Kidney (tissue), 14 donors: ENCODE results near the gene ZNF382. TPM values are rescaled to one million over a fixed set of nuclear protein-coding genes. Genes with fewer than 3 reads are reported as not detected.

Experiments
- DNase-seq, 5 donors: peaks; one replicate each; pipeline ENCODE4 v3.0.0-alpha.2; 2013 to 2020
- FAIRE-seq: peaks from 2 replicates; lab custom pipeline; 2012; peaks lifted over from hg19 to GRCh38; lab: Jason Lieb, UNC
- H3K27ac ChIP-seq, 2 donors: one replicate each; pipeline ENCODE4 v1.7.0; 2013; ENCODE audit warnings: low read depth in 2 of 2, low read length in 2 of 2, inconsistent platforms in 1 of 2
- H3K27me3 ChIP-seq: one replicate; pipeline ENCODE4 v1.7.1; 2013; ENCODE audit warnings: low read length, inconsistent platforms; ENCODE audit not compliant: control insufficient read depth, insufficient read depth
- H3K36me3 ChIP-seq, 3 donors: one replicate each; pipeline versions ENCODE4 v1.7.0 to v1.7.1; 2013; ENCODE audit warnings: low read length in 3 of 3, control low read depth in 1 of 3, inconsistent platforms in 1 of 3; ENCODE audit not compliant: insufficient read depth in 3 of 3, control insufficient read depth in 2 of 3
- H3K4me1 ChIP-seq, 3 donors: one replicate each; pipeline versions ENCODE4 v1.7.0 to v1.7.1; 2013; ENCODE audit warnings: low read length in 3 of 3, inconsistent platforms in 1 of 3, low read depth in 1 of 3; ENCODE audit not compliant: control insufficient read depth in 2 of 3, insufficient read depth in 2 of 3
- H3K4me3 ChIP-seq, 3 donors: one replicate each; pipeline versions ENCODE4 v1.7.0 to v1.8.1; 2013; ENCODE audit warnings: low read length in 3 of 3, control low read depth in 1 of 3, inconsistent platforms in 1 of 3
- H3K9ac ChIP-seq, 3 donors: one replicate each; pipeline versions ENCODE4 v1.7.0 to v1.7.1; 2013; ENCODE audit warnings: low read length in 3 of 3, control low read depth in 1 of 3, inconsistent platforms in 1 of 3
- H3K9me3 ChIP-seq, 3 donors: one replicate each; pipeline versions ENCODE4 v1.7.0 to v1.7.1; 2013; ENCODE audit warnings: low read length in 3 of 3, control low read depth in 1 of 3, inconsistent platforms in 1 of 3; ENCODE audit not compliant: control insufficient read depth in 2 of 3, insufficient read depth in 1 of 3
- intact Hi-C: fragments of 100-400 bp; cut with DNase I; formaldehyde crosslinking; loops from one replicate; pipeline ENCODE4 v1.11.1; 2022
- polyA plus RNA-seq: library from polyadenylated mRNA; stranded (reverse); fragments of 350-450 nt; fragmentation: Illumina TruSeq; extraction: RNeasy Lipid Tissue Mini Kit (QIAGEN cat#74804); gene quantifications from one replicate; pipeline ENCODE4 v1.2.3, GENCODE V29; 2014; ENCODE audit warnings: low read depth, low replicate concordance; ENCODE audit not compliant: insufficient read depth
- total RNA-seq: library from RNA; stranded (reverse); fragmentation: NEBNext Ultra II Directional; extraction: Animal tissue kit (Norgen Biotek cat#: 25700); gene quantifications from one replicate; pipeline ENCODE4 v1.2.1, GENCODE V29; 2021
- TF ChIP-seq, protein P1 (sequence below): IDR thresholded peaks from 3 replicates; pipeline ENCODE4 v1.5.1; 2012; ENCODE audit warnings: mild to moderate bottlenecking, moderate library complexity, borderline replicate concordance; ENCODE audit not compliant: insufficient read depth; ENCODE audit errors: extremely low read depth
- donor health status: control.
- donor health status: control.
- donor health status: control.
- donor health status: control.
- donor health status: control.
- donor health status: DM: yes; HTN: yes; CAD: no.
- donor health status: Normal renal cell carcinoma (clear cell type).

The ZNF382 gene
- total and polyA plus RNA-seq, 2 donors from 2014 or later, result 1.8 to 11.0 TPM

- DNase-seq, result peak; percentile 94 to 98 (median 96)
- H3K9me3 ChIP-seq, result peaks cover 0 to 1% (median 0%) of the 10 kb centered on the region in 3 donors
Measured at GRCh38 chr19:36573020-36573894, 31.9 kb upstream of the ZNF382 start, which contains the start of gene ZNF529. ZNF529 (minus strand) TSS chr19:36573292; CDS start chr19:36572346, 946 bp downstream.

GRCh38 chr19:36573895-36574720 is 31.0 kb upstream of the ZNF382 start:
- intact Hi-C loops, result no loop called here
- TF ChIP-seq, protein P1, sequence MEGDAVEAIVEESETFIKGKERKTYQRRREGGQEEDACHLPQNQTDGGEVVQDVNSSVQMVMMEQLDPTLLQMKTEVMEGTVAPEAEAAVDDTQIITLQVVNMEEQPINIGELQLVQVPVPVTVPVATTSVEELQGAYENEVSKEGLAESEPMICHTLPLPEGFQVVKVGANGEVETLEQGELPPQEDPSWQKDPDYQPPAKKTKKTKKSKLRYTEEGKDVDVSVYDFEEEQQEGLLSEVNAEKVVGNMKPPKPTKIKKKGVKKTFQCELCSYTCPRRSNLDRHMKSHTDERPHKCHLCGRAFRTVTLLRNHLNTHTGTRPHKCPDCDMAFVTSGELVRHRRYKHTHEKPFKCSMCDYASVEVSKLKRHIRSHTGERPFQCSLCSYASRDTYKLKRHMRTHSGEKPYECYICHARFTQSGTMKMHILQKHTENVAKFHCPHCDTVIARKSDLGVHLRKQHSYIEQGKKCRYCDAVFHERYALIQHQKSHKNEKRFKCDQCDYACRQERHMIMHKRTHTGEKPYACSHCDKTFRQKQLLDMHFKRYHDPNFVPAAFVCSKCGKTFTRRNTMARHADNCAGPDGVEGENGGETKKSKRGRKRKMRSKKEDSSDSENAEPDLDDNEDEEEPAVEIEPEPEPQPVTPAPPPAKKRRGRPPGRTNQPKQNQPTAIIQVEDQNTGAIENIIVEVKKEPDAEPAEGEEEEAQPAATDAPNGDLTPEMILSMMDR, result no peak
- Histone ChIP-seq H3K4me3 (peak overlapping the region; percentile 94 to 100 (median 96)), H3K27me3 (no peaks in the 10 kb centered on the region), H3K27ac (peak overlapping the region; percentile 76 to 94), H3K4me1 (peaks cover 0 to 5% (median 4%) of the 10 kb centered on the region in 3 donors), H3K36me3 (peaks cover 6 to 7% (median 6%) of the 10 kb centered on the region in 3 donors), H3K9me3 (peaks cover 0 to 1% (median 0%) of the 10 kb centered on the region in 3 donors), H3K9ac (peak overlapping the region; percentile 76 to 97 (median 89))
- FAIRE-seq, result no peak
- peak in 4 of 5 donors; percentile 23 to 62 (median 46) for DNase-seq

More at GRCh38 chr19:36573020-36573894, 31.9 kb upstream of the ZNF382 start, which contains the start of gene ZNF529:
- Histone ChIP-seq H3K27me3 (no peaks in the 10 kb centered on the region), H3K4me1 (peaks cover 0 to 5% (median 4%) of the 10 kb centered on the region in 3 donors), H3K27ac (peak within 1 kb of the TSS; percentile 76 to 94), H3K9ac (peak within 1 kb of the TSS; percentile 87 to 97 (median 89)), H3K36me3 (peaks cover 5 to 7% (median 6%) of the 10 kb centered on the region in 3 donors), H3K4me3 (peak within 1 kb of the TSS; percentile 94 to 100 (median 96))
- TF ChIP-seq, protein P1, result no peak
- no peak for FAIRE-seq
- intact Hi-C loops, result no loop called here

DNA sequence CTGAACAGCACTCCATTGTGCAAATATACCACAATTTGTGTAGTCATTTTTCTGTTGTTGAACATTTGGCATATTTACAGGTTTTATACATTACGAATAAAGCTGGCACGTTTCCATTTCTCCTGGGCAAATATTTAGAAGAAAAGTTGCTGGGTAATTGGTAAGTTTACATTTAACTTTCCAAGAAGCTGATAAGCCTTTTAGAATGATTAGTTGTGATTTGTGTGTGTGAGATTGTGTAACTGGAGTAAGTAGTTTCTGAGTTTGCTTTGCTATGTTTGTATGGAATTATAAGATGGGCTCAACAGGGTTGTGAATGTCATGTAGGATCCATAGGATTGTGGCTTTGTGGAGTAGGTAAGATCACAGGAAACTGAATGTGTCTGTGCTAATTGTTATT is 30.4 kb upstream of the ZNF382 start:
- intact Hi-C loops, result no loop called here
- FAIRE-seq (no peak), DNase-seq (peak in 1 of 5 donors; percentile 3)
- TF ChIP-seq, protein P1, result no peak
- H3K27ac ChIP-seq, result no peak overlapping the region
- H3K27me3 ChIP-seq, result no peaks in the 10 kb centered on the region
- H3K4me3 ChIP-seq, result peak overlapping the region in 2 of 3 donors; percentile 94 to 100
- peaks cover 0 to 5% (median 4%) of the 10 kb centered on the region in 3 donors for H3K4me1 ChIP-seq
- H3K9me3 ChIP-seq, result peaks cover 0 to 1% (median 0%) of the 10 kb centered on the region in 3 donors
- peaks cover 7 to 12% (median 11%) of the 10 kb centered on the region in 3 donors for H3K36me3 ChIP-seq
- H3K9ac ChIP-seq, result no peak overlapping the region
